WERI-Rb-1 (cell line): ENCODE data around the gene BEST3.

ENCODE experiments used
- DNase-seq: peaks from one replicate; pipeline ENCODE4 v3.0.0-alpha.2; 2020
- H3K27ac ChIP-seq: fragments of 250-450 bp; sonication (Bioruptor Pico); 2 replicates; pipeline ENCODE4 v1.5.1; 2020; ENCODE audit warnings: mild to moderate bottlenecking, moderate library complexity
- H3K27me3 ChIP-seq: fragments of 250-450 bp; sonication (Bioruptor Pico); 2 replicates; pipeline ENCODE4 v1.5.1; 2021; ENCODE audit warnings: mild to moderate bottlenecking, low read depth, moderate library complexity; ENCODE audit not compliant: insufficient read depth, severe bottlenecking
- H3K36me3 ChIP-seq: fragments of 250-450 bp; sonication (Bioruptor Pico); 2 replicates; pipeline ENCODE4 v1.5.1; 2020; ENCODE audit warnings: mild to moderate bottlenecking, moderate library complexity
- H3K4me3 ChIP-seq: 2 replicates; pipeline ENCODE4 v1.5.1; 2011; ENCODE audit warnings: low read depth, mild to moderate bottlenecking, control low read depth, low read length
- H3K9me3 ChIP-seq: fragments of 250-450 bp; sonication (Bioruptor Pico); 2 replicates; pipeline ENCODE4 v1.5.1; 2021; ENCODE audit warnings: mild to moderate bottlenecking, moderate library complexity; ENCODE audit not compliant: severe bottlenecking
- CTCF ChIP-seq: IDR thresholded peaks from 2 replicates; pipeline ENCODE4 v1.5.1; 2011; ENCODE audit warnings: low read depth, mild to moderate bottlenecking, control low read depth, inconsistent platforms, low read length

Gene BEST3

GRCh38 chr12:69644511-69644910 is 54.6 kb downstream of the BEST3 start:
- Histone ChIP-seq H3K36me3 (no peaks in the 10 kb centered on the region), H3K4me3 (no peak overlapping the region), H3K27ac (no peak overlapping the region), H3K9me3 (no peaks in the 10 kb centered on the region), H3K27me3 (no peaks in the 10 kb centered on the region)
- no peak for DNase-seq
- TF ChIP-seq CTCF = no peak

GRCh38 chr12:69642531-69642930 is 56.6 kb downstream of the BEST3 start:
- DNase-seq = no peak
- H3K36me3 ChIP-seq = no peaks in the 10 kb centered on the region
- H3K27me3 ChIP-seq = no peaks in the 10 kb centered on the region
- no peaks in the 10 kb centered on the region for H3K9me3 ChIP-seq
- no peak for TF ChIP-seq CTCF
- H3K4me3 ChIP-seq = no peak overlapping the region
- no peak overlapping the region for H3K27ac ChIP-seq

- no peak for DNase-seq
- Histone ChIP-seq H3K27me3 (no peaks in the 10 kb centered on the region), H3K9me3 (no peaks in the 10 kb centered on the region), H3K27ac (no peak overlapping the region), H3K4me3 (no peak overlapping the region), H3K36me3 (no peaks in the 10 kb centered on the region)
- TF ChIP-seq CTCF = no peak
Measured at GRCh38 chr12:69641546-69641945, 57.6 kb downstream of the BEST3 start.

GRCh38 chr12:69639400-69640016 is 59.6 kb downstream of the BEST3 start:
- no peaks in the 10 kb centered on the region for H3K9me3 ChIP-seq
- H3K27me3 ChIP-seq = no peaks in the 10 kb centered on the region
- peak; percentile 62 for DNase-seq
- no peak overlapping the region for H3K4me3 ChIP-seq
- no peak overlapping the region for H3K27ac ChIP-seq
- TF ChIP-seq CTCF = peak; percentile 92
- H3K36me3 ChIP-seq = no peaks in the 10 kb centered on the region

GRCh38 chr12:69633061-69633460 is 66.0 kb downstream of the BEST3 start:
- Histone ChIP-seq H3K27me3 (no peaks in the 10 kb centered on the region), H3K9me3 (no peaks in the 10 kb centered on the region), H3K36me3 (no peaks in the 10 kb centered on the region), H3K4me3 (no peak overlapping the region), H3K27ac (no peak overlapping the region)
- peak; percentile 44 for TF ChIP-seq CTCF
- no peak for DNase-seq

GRCh38 chr12:69630191-69630590 is 68.9 kb downstream of the BEST3 start:
- TF ChIP-seq CTCF = peak; percentile 54
- no peak for DNase-seq
- no peaks in the 10 kb centered on the region for H3K9me3 ChIP-seq

More at GRCh38 chr12:69630191-69630590, 68.9 kb downstream of the BEST3 start:
- Histone ChIP-seq H3K36me3 (no peaks in the 10 kb centered on the region), H3K4me3 (no peak overlapping the region), H3K27ac (no peak overlapping the region), H3K27me3 (no peaks in the 10 kb centered on the region)
